Measurements from ENCODE around the gene SNAPC2. TPM values are rescaled to one million over a fixed set of nuclear protein-coding genes. Genes with fewer than 3 reads are reported as not detected.
A peak's percentile ranks its signal among the peaks of the same experiment; 100 is the strongest.

SNAPC2 gene
- total RNA-seq, 1 donor from 2014 or later: 15.2 TPM

DNA sequence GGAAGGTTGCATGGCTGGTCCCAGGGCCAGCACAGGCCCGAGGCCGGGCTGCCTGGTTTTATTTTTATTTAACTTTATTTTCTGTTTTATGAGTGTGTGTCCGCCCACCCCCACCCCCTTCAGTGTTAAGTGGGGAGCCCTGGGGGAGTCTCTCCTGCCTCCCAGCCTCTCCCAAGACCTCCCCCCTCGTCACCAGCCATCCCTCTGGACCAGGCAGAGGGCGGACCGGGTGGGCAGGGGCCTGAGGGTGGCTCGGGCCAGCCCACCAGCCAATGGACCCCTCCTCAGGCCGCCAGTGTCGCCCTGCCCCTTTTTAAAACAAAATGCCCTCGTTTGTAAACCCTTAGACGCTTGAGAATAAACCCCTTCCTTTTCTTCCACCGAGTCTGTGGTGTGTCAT, 6.0 kb upstream of the SNAPC2 start:
- Histone ChIP-seq H3K9me3 (ENCODE audit: insufficient read depth, low read depth, low read length) (no peaks in the 10 kb centered on the region), H2AFZ (ENCODE audit: low read depth, low read length) (no peak overlapping the region), H3K79me2 (ENCODE audit: insufficient read depth, low read length) (no peaks in the 10 kb centered on the region), H3K27ac (ENCODE audit: low read depth, low read length) (no peak overlapping the region), H3K4me3 (ENCODE audit: insufficient read depth, low read depth, low read length) (no peak overlapping the region), H3K4me2 (ENCODE audit: low read length) (no peak overlapping the region), H3K9ac (ENCODE audit: low read length) (no peak overlapping the region), H3K27me3 (ENCODE audit: insufficient read depth, low read length) (peaks cover 22% of the 10 kb centered on the region), H4K20me1 (ENCODE audit: insufficient read depth, low read length) (peaks cover 13% of the 10 kb centered on the region), H3K4me1 (ENCODE audit: insufficient read depth, low read length) (peaks cover 14% of the 10 kb centered on the region), H3K36me3 (ENCODE audit: insufficient read depth, low read length) (no peaks in the 10 kb centered on the region)
- H3K4me1 Mint-ChIP-seq (ENCODE audit: low read depth, unreplicated experiment): no peaks in the 10 kb centered on the region
- peaks cover 3% of the 10 kb centered on the region for H3K36me3 Mint-ChIP-seq (ENCODE audit: low read depth, unreplicated experiment)
- no peak overlapping the region for H3K4me3 Mint-ChIP-seq (ENCODE audit: unreplicated experiment)
- H3K27ac Mint-ChIP-seq (ENCODE audit: unreplicated experiment): no peak overlapping the region
- H3K27me3 Mint-ChIP-seq (ENCODE audit: low read depth, unreplicated experiment): peaks cover 13% of the 10 kb centered on the region
- no peak for FAIRE-seq
- TF ChIP-seq, protein P1, sequence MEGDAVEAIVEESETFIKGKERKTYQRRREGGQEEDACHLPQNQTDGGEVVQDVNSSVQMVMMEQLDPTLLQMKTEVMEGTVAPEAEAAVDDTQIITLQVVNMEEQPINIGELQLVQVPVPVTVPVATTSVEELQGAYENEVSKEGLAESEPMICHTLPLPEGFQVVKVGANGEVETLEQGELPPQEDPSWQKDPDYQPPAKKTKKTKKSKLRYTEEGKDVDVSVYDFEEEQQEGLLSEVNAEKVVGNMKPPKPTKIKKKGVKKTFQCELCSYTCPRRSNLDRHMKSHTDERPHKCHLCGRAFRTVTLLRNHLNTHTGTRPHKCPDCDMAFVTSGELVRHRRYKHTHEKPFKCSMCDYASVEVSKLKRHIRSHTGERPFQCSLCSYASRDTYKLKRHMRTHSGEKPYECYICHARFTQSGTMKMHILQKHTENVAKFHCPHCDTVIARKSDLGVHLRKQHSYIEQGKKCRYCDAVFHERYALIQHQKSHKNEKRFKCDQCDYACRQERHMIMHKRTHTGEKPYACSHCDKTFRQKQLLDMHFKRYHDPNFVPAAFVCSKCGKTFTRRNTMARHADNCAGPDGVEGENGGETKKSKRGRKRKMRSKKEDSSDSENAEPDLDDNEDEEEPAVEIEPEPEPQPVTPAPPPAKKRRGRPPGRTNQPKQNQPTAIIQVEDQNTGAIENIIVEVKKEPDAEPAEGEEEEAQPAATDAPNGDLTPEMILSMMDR (IDR thresholded peaks at IDR 0.05; ENCODE audit: insufficient read depth, low read depth, low read length): no peak
- TF ChIP-seq EZH2 (IDR thresholded peaks at IDR 0.05; ENCODE audit: insufficient read depth, low read length): no peak
- DNase-seq (ENCODE audit: low read depth): no peak
- H3K9me3 Mint-ChIP-seq (ENCODE audit: unreplicated experiment): no peaks in the 10 kb centered on the region

DNA sequence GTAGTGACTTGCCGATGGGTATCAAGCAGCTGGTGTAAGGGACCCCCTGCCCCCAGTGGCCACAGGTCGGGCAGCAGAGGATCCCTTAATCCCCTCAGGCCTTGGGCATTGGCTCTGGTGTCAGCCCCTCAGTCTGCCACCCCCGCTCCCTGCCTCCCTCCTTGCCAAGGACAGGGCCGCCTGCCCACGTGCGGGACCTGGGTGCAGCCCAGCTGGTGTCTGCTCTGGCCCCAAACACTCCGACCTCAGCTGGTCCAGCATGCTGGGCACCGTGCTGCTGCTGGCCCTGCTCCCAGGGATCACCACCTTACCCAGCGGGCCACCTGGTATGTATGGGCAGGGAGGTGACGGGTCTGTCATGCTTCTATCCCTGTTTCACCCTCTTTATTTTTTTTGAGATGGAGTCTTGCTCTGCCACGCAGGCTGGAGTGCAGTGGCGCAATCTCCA, 5.5 kb upstream of the SNAPC2 start, which contains the start of gene TGFBR3L:
Gene TGFBR3L (plus strand): TSS at position 233 of the 448 bp plus-strand sequence.
- no peak within 1 kb of the TSS for H3K9ac ChIP-seq (ENCODE audit: low read length)
- no peaks in the 10 kb centered on the region for H3K9me3 ChIP-seq (ENCODE audit: insufficient read depth, low read depth, low read length)

More for the DNA sequence above, 5.5 kb upstream of the SNAPC2 start, which contains the start of gene TGFBR3L:
- Mint-ChIP-seq H3K4me1 (ENCODE audit: low read depth, unreplicated experiment) (peaks cover under 1% of the 10 kb centered on the region), H3K36me3 (ENCODE audit: low read depth, unreplicated experiment) (peaks cover 3% of the 10 kb centered on the region), H3K27me3 (ENCODE audit: low read depth, unreplicated experiment) (peaks cover 13% of the 10 kb centered on the region), H3K27ac (ENCODE audit: unreplicated experiment) (peak within 1 kb of the TSS; percentile 18), H3K9me3 (ENCODE audit: unreplicated experiment) (no peaks in the 10 kb centered on the region), H3K4me3 (ENCODE audit: unreplicated experiment) (peak within 1 kb of the TSS; percentile 25)
- Histone ChIP-seq H3K36me3 (ENCODE audit: insufficient read depth, low read length) (no peaks in the 10 kb centered on the region), H4K20me1 (ENCODE audit: insufficient read depth, low read length) (peaks cover 9% of the 10 kb centered on the region), H3K79me2 (ENCODE audit: insufficient read depth, low read length) (no peaks in the 10 kb centered on the region), H3K27ac (ENCODE audit: low read depth, low read length) (no peak within 1 kb of the TSS), H2AFZ (ENCODE audit: low read depth, low read length) (no peak within 1 kb of the TSS), H3K27me3 (ENCODE audit: insufficient read depth, low read length) (peaks cover 22% of the 10 kb centered on the region), H3K4me1 (ENCODE audit: insufficient read depth, low read length) (peaks cover 16% of the 10 kb centered on the region), H3K4me2 (ENCODE audit: low read length) (no peak within 1 kb of the TSS), H3K4me3 (ENCODE audit: insufficient read depth, low read depth, low read length) (no peak within 1 kb of the TSS)
- TF ChIP-seq, protein P1 (IDR thresholded peaks at IDR 0.05; ENCODE audit: insufficient read depth, low read depth, low read length): no peak
- TF ChIP-seq EZH2 (IDR thresholded peaks at IDR 0.05; ENCODE audit: insufficient read depth, low read length): no peak
- DNase-seq (ENCODE audit: low read depth) (no peak), FAIRE-seq (no peak)

Measured in astrocyte (in vitro differentiated cells and primary cell).